Right lobe of liver (tissue), 4 donors: ENCODE results near the gene H6PD.

Experiments
- POLR2A ChIP-seq: fragments of 450-650 bp; IDR thresholded peaks from one replicate; pipeline ENCODE4 v1.6.1; 2017; ENCODE audit warnings: antibody characterized with exemption, mild to moderate bottlenecking
- TF ChIP-seq, protein P1 (sequence below), 4 donors: fragments of 200-600 bp in 3 of 4; fragments of 450-650 bp in 1 of 4; IDR thresholded peaks; one replicate each; pipeline versions ENCODE4 v1.5.1 to v1.8.0; 2016 to 2022; ENCODE audit warnings: antibody characterized with exemption in 4 of 4, mild to moderate bottlenecking in 2 of 4
- donor health status: DM: no; HTN: no; CAD: no.
- donor health status: DM: no; HTN: no; CAD: no.
- donor health status: DM: no; HTN: yes; CAD: no.

DNA sequence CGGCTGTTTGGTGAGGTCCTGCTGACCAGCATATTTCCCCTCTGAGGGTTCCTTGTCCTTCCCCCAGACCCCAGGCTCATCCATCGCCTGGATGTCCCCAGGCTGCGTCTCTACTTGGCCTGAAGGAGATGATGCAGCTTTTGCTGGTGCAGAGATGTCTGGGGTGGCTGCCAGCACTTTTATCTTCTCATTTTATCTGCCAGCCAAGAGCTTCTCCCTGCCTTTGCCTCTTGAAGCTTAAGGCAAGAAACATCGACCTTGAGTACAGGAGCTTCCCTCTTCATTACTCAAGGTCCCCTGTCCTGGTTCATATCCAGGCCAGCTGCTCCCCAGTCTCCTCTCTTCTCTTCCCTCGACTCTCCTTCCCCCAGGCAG, 9.2 kb upstream of the H6PD start:
- TF ChIP-seq, protein P1, sequence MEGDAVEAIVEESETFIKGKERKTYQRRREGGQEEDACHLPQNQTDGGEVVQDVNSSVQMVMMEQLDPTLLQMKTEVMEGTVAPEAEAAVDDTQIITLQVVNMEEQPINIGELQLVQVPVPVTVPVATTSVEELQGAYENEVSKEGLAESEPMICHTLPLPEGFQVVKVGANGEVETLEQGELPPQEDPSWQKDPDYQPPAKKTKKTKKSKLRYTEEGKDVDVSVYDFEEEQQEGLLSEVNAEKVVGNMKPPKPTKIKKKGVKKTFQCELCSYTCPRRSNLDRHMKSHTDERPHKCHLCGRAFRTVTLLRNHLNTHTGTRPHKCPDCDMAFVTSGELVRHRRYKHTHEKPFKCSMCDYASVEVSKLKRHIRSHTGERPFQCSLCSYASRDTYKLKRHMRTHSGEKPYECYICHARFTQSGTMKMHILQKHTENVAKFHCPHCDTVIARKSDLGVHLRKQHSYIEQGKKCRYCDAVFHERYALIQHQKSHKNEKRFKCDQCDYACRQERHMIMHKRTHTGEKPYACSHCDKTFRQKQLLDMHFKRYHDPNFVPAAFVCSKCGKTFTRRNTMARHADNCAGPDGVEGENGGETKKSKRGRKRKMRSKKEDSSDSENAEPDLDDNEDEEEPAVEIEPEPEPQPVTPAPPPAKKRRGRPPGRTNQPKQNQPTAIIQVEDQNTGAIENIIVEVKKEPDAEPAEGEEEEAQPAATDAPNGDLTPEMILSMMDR (IDR thresholded peaks at IDR 0.05), result no peak
- no peak for TF ChIP-seq POLR2A
